Activated naive CD8-positive, alpha-beta T cell treated with anti-CD3 and anti-CD28 coated beads for 36 hours (primary cell): ENCODE results near the gene SCFD1. TPM values are rescaled to one million over a fixed set of nuclear protein-coding genes. Genes with fewer than 3 reads are reported as not detected.

ENCODE experiments used
- DNase-seq: peaks from one replicate; pipeline ENCODE4 v3.0.0; 2021
- H3K27ac Mint-ChIP-seq: one replicate; pipeline ENCODE4 v1.8.0; 2022; ENCODE audit warnings: mild to moderate bottlenecking, moderate library complexity, mixed read lengths
- H3K27me3 Mint-ChIP-seq: one replicate; pipeline ENCODE4 v1.8.0; 2022; ENCODE audit warnings: mild to moderate bottlenecking, mixed read lengths
- H3K36me3 Mint-ChIP-seq: one replicate; pipeline ENCODE4 v1.8.0; 2021; ENCODE audit warnings: mild to moderate bottlenecking, mixed read lengths
- H3K4me1 Mint-ChIP-seq: one replicate; pipeline ENCODE4 v1.8.0; 2021; ENCODE audit warnings: mixed read lengths
- H3K4me3 Mint-ChIP-seq: one replicate; pipeline ENCODE4 v1.8.0; 2022; ENCODE audit warnings: mild to moderate bottlenecking, moderate library complexity, mixed read lengths
- H3K9me3 Mint-ChIP-seq: one replicate; pipeline ENCODE4 v1.8.0; 2022; ENCODE audit warnings: mixed read lengths
- total RNA-seq, 2 experiments: library from RNA; stranded (reverse); gene quantifications; one replicate each; pipeline ENCODE4 v1.2.3, GENCODE V29; 2021

Gene SCFD1
- total RNA-seq, 2 experiments from 2014 or later, result 57.8 to 69.8 TPM

GRCh38 chr14:30748343-30748742, 126.2 kb downstream of the SCFD1 start:
- Mint-ChIP-seq H3K4me3 (no peak overlapping the region), H3K9me3 (no peaks in the 10 kb centered on the region), H3K27ac (no peak overlapping the region), H3K4me1 (no peaks in the 10 kb centered on the region), H3K27me3 (no peaks in the 10 kb centered on the region), H3K36me3 (no peaks in the 10 kb centered on the region)
- DNase-seq, result no peak

- no peaks in the 10 kb centered on the region for H3K36me3 Mint-ChIP-seq
- no peaks in the 10 kb centered on the region for H3K9me3 Mint-ChIP-seq
- no peaks in the 10 kb centered on the region for H3K4me1 Mint-ChIP-seq
- H3K27ac Mint-ChIP-seq, result no peak overlapping the region
- no peaks in the 10 kb centered on the region for H3K27me3 Mint-ChIP-seq
- DNase-seq, result peak; percentile 4
- H3K4me3 Mint-ChIP-seq, result no peak overlapping the region
These were observed 129.7 kb downstream of the SCFD1 start for GRCh38 chr14:30751646-30752416.

- no peak overlapping the region for H3K27ac Mint-ChIP-seq
- H3K9me3 Mint-ChIP-seq, result no peaks in the 10 kb centered on the region
- no peaks in the 10 kb centered on the region for H3K36me3 Mint-ChIP-seq
- no peak for DNase-seq
- H3K27me3 Mint-ChIP-seq, result no peaks in the 10 kb centered on the region
- no peaks in the 10 kb centered on the region for H3K4me1 Mint-ChIP-seq
- no peak overlapping the region for H3K4me3 Mint-ChIP-seq
These were observed 131.3 kb downstream of the SCFD1 start for GRCh38 chr14:30753452-30753851.

- H3K27ac Mint-ChIP-seq, result no peak overlapping the region
- H3K9me3 Mint-ChIP-seq, result no peaks in the 10 kb centered on the region
- no peaks in the 10 kb centered on the region for H3K36me3 Mint-ChIP-seq
These were observed 132.7 kb downstream of the SCFD1 start for GRCh38 chr14:30754778-30755177.

GRCh38 chr14:30756594-30756993, 134.5 kb downstream of the SCFD1 start:
- no peaks in the 10 kb centered on the region for H3K9me3 Mint-ChIP-seq
- no peaks in the 10 kb centered on the region for H3K4me1 Mint-ChIP-seq
- H3K27ac Mint-ChIP-seq, result no peak overlapping the region
- H3K4me3 Mint-ChIP-seq, result no peak overlapping the region
- no peaks in the 10 kb centered on the region for H3K27me3 Mint-ChIP-seq
- no peaks in the 10 kb centered on the region for H3K36me3 Mint-ChIP-seq
- DNase-seq, result no peak

More at GRCh38 chr14:30754778-30755177, 132.7 kb downstream of the SCFD1 start:
- Mint-ChIP-seq H3K4me3 (no peak overlapping the region), H3K4me1 (no peaks in the 10 kb centered on the region), H3K27me3 (no peaks in the 10 kb centered on the region)
- DNase-seq, result no peak

GRCh38 chr14:30757082-30757481, 135.0 kb downstream of the SCFD1 start:
- peaks cover 2% of the 10 kb centered on the region for H3K9me3 Mint-ChIP-seq
- H3K4me3 Mint-ChIP-seq, result no peak overlapping the region
- H3K27ac Mint-ChIP-seq, result no peak overlapping the region
- H3K36me3 Mint-ChIP-seq, result no peaks in the 10 kb centered on the region
- H3K4me1 Mint-ChIP-seq, result no peaks in the 10 kb centered on the region
- no peak for DNase-seq
- no peaks in the 10 kb centered on the region for H3K27me3 Mint-ChIP-seq

GRCh38 chr14:30759172-30760125, 137.3 kb downstream of the SCFD1 start:
- Mint-ChIP-seq H3K9me3 (peaks cover 14% of the 10 kb centered on the region), H3K4me3 (no peak overlapping the region), H3K27ac (no peak overlapping the region), H3K36me3 (peaks cover 5% of the 10 kb centered on the region), H3K27me3 (no peaks in the 10 kb centered on the region), H3K4me1 (no peaks in the 10 kb centered on the region)
- no peak for DNase-seq

GRCh38 chr14:30763891-30764290, 141.8 kb downstream of the SCFD1 start:
- Mint-ChIP-seq H3K4me1 (no peaks in the 10 kb centered on the region), H3K9me3 (peaks cover 15% of the 10 kb centered on the region), H3K27me3 (peaks cover 3% of the 10 kb centered on the region), H3K4me3 (no peak overlapping the region), H3K36me3 (peaks cover 5% of the 10 kb centered on the region), H3K27ac (no peak overlapping the region)
- no peak for DNase-seq

- H3K27ac Mint-ChIP-seq, result no peak overlapping the region
- no peak for DNase-seq
- no peak overlapping the region for H3K4me3 Mint-ChIP-seq
- H3K9me3 Mint-ChIP-seq, result peaks cover 12% of the 10 kb centered on the region
- peaks cover 5% of the 10 kb centered on the region for H3K36me3 Mint-ChIP-seq
- no peaks in the 10 kb centered on the region for H3K4me1 Mint-ChIP-seq
- H3K27me3 Mint-ChIP-seq, result peaks cover 22% of the 10 kb centered on the region
These were observed 145.5 kb downstream of the SCFD1 start for GRCh38 chr14:30767624-30768023.

GRCh38 chr14:30768791-30769190, 146.7 kb downstream of the SCFD1 start:
- peaks cover 8% of the 10 kb centered on the region for H3K9me3 Mint-ChIP-seq

GRCh38 chr14:30770376-30770775, 148.3 kb downstream of the SCFD1 start:
- no peak overlapping the region for H3K27ac Mint-ChIP-seq
- H3K36me3 Mint-ChIP-seq, result no peaks in the 10 kb centered on the region
- no peak for DNase-seq
- H3K9me3 Mint-ChIP-seq, result no peaks in the 10 kb centered on the region
- H3K4me1 Mint-ChIP-seq, result no peaks in the 10 kb centered on the region
- H3K4me3 Mint-ChIP-seq, result no peak overlapping the region
- peaks cover 22% of the 10 kb centered on the region for H3K27me3 Mint-ChIP-seq

More at GRCh38 chr14:30768791-30769190, 146.7 kb downstream of the SCFD1 start:
- H3K27me3 Mint-ChIP-seq, result peaks cover 22% of the 10 kb centered on the region
- H3K36me3 Mint-ChIP-seq, result peaks cover 1% of the 10 kb centered on the region
- no peak overlapping the region for H3K27ac Mint-ChIP-seq
- DNase-seq, result no peak
- no peak overlapping the region for H3K4me3 Mint-ChIP-seq
- no peaks in the 10 kb centered on the region for H3K4me1 Mint-ChIP-seq

- Mint-ChIP-seq H3K4me1 (no peaks in the 10 kb centered on the region), H3K27ac (no peak overlapping the region), H3K9me3 (no peaks in the 10 kb centered on the region), H3K27me3 (peaks cover 19% of the 10 kb centered on the region), H3K36me3 (no peaks in the 10 kb centered on the region), H3K4me3 (no peak overlapping the region)
- no peak for DNase-seq
These were observed 149.5 kb downstream of the SCFD1 start for GRCh38 chr14:30771595-30771994.

GRCh38 chr14:30779210-30779609, 157.1 kb downstream of the SCFD1 start:
- no peaks in the 10 kb centered on the region for H3K27me3 Mint-ChIP-seq
- no peaks in the 10 kb centered on the region for H3K4me1 Mint-ChIP-seq
- DNase-seq, result no peak
- no peak overlapping the region for H3K27ac Mint-ChIP-seq
- H3K4me3 Mint-ChIP-seq, result no peak overlapping the region
- H3K9me3 Mint-ChIP-seq, result no peaks in the 10 kb centered on the region
- no peaks in the 10 kb centered on the region for H3K36me3 Mint-ChIP-seq
